HuH-7.5 (cell line): Measurements from ENCODE around the gene CHST8.
"Not testable (repeated sequence)": the region's sequence is repeated elsewhere in the genome, so short reads cannot be mapped to it uniquely, and the experiment has no call there.

Experiments used
- DNase-seq: peaks from one replicate; pipeline ENCODE4 v3.0.0; 2011; ENCODE audit warnings: low spot score

CHST8 gene

GRCh38 chr19:33690378-33691029 lies 68.8 kb downstream of the CHST8 start:
- no peak for DNase-seq

GRCh38 chr19:33691030-33691427 lies 69.3 kb downstream of the CHST8 start:
- no peak for DNase-seq

GRCh38 chr19:33691736-33692135 lies 70.0 kb downstream of the CHST8 start:
- no peak for DNase-seq

- DNase-seq, result no peak
Observed at GRCh38 chr19:33693678-33694077, 71.9 kb downstream of the CHST8 start.

GRCh38 chr19:33695547-33695946 lies 73.8 kb downstream of the CHST8 start:
- DNase-seq, result not testable (repeated sequence)

GRCh38 chr19:33697766-33698165 lies 76.0 kb downstream of the CHST8 start:
- DNase-seq, result no peak

- no peak for DNase-seq
Observed at GRCh38 chr19:33698576-33699435, 77.1 kb downstream of the CHST8 start.

- DNase-seq, result no peak
Observed at GRCh38 chr19:33699754-33700407, 78.1 kb downstream of the CHST8 start.

GRCh38 chr19:33700408-33701013 lies 78.8 kb downstream of the CHST8 start:
- DNase-seq, result no peak

- no peak for DNase-seq
Observed at GRCh38 chr19:33701565-33701964, 79.8 kb downstream of the CHST8 start.

GRCh38 chr19:33702606-33703437 lies 81.1 kb downstream of the CHST8 start:
- DNase-seq, result no peak

GRCh38 chr19:33703438-33703750 lies 81.6 kb downstream of the CHST8 start:
- no peak for DNase-seq

GRCh38 chr19:33703821-33704220 lies 82.1 kb downstream of the CHST8 start:
- DNase-seq, result no peak

- no peak for DNase-seq
Observed at GRCh38 chr19:33704271-33704670, 82.5 kb downstream of the CHST8 start.

GRCh38 chr19:33705090-33705847 lies 83.5 kb downstream of the CHST8 start:
- no peak for DNase-seq

- DNase-seq, result no peak
Observed at GRCh38 chr19:33705860-33706259, 84.1 kb downstream of the CHST8 start.

GRCh38 chr19:33706631-33707030 lies 84.9 kb downstream of the CHST8 start:
- no peak for DNase-seq

GRCh38 chr19:33712268-33712667 lies 90.5 kb downstream of the CHST8 start:
- no peak for DNase-seq

- no peak for DNase-seq
Observed at GRCh38 chr19:33713194-33713593, 91.4 kb downstream of the CHST8 start.

- DNase-seq, result no peak
Observed at GRCh38 chr19:33714149-33714548, 92.4 kb downstream of the CHST8 start.

GRCh38 chr19:33715462-33715861 lies 93.7 kb downstream of the CHST8 start:
- DNase-seq, result no peak
